IPS DF 4.7 (cell line): ENCODE measurements around the gene PTGDS.

Experiments
- DNase-seq: peaks from one replicate; pipeline ENCODE4 v3.0.0-alpha.2; 2013; ENCODE audit warnings: low spot score; ENCODE audit errors: extremely low read depth

Gene PTGDS

DNA sequence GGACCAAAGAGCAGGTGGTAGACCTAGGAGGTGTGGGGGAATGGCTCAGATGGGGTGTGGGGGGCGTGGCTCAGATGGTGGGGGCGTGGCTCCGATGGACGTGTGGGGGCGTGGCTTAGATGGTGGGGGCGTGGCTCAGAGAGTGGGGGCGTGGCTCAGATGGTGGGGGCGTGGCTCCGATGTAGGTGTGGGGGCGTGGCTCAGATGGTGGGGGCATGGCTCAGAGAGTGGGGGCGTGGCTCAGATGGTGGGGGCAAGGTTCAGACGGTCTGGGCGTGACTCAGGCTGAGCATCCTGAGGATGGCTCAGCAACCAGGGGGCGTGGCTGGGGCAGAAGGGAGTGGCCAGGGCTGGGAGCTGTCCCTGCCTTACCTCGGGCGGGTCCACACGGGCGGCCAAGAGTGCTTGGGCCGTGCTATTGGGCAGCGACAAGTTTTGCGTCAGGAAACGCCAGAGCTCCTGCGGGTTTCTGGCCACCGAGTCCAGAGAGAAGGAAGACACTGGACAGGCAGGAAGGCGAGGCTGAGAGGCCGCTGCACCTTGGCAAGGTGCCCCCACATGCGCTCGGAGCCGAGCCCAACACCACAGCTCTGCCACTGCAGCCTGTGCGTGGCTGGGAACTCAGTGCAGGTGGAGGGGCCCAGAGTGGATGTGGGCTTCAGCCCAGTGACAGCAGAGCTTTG lies 44.8 kb downstream of the PTGDS start:
- DNase-seq, result no peak

- DNase-seq, result no peak
These were observed 45.3 kb downstream of the PTGDS start for GRCh38 chr9:137022662-137023008.

DNA sequence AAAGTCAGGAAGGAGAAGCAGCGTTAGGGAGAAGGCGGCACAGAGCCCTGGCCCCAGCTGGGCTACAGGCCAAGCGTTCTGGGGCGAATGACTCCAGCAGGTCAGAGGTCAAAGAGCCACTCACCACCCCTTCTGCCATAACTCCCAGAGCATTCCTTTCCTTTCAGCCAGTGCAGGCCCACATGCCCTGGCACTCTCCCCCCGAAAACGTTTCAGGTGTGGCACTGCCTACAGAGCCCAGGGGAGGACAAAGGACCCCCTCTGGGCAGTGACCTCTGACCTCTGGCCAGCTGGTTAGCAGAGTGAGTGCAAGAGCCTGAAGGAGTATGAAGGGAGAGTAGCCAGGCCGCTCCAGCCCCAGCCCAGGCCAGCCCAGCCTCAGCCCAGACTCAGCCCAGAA lies 45.9 kb downstream of the PTGDS start:
- no peak for DNase-seq

DNA sequence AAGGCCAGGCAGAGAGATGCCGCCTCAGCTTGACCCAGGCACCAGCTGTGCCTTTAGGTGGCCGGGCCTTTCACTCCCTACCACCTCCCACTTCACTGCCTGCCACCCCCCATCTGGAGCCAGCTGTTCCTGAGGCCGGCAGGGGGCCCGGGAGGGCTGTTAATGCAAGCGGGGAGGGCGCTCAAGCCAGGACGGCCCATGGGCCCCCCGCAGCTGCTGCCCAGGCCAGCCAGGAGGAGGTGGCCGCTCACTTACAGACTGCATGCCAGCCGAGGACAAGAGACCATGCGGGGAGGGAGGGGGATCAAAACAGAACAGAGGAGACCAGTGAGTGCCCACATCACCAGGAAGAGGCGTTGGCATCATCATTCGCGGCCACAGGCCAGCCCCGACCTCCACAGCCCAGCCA lies 46.3 kb downstream of the PTGDS start:
- DNase-seq, result no peak

DNA sequence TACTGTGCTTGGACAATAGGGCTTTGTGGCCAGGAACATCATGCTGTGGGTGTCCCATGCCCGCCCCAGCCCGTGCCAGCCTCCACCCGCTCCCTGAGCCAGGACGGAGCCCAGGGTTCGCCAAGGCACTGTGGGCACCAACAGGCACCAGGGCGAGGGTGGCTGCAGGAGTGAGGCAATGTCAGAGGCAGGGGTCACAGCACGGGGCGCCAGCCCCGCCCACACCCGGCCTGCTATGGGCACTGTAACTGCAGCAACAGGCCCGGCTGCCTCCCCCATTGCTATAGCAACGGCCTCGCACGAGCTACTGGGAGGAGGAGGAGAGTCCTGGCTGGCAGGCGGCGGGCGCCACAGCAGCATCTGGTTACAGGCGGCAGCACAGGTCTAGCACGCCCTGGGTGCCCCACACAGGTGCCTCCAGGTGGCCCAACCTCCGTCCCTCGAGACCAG lies 48.2 kb downstream of the PTGDS start:
- no peak for DNase-seq

DNA sequence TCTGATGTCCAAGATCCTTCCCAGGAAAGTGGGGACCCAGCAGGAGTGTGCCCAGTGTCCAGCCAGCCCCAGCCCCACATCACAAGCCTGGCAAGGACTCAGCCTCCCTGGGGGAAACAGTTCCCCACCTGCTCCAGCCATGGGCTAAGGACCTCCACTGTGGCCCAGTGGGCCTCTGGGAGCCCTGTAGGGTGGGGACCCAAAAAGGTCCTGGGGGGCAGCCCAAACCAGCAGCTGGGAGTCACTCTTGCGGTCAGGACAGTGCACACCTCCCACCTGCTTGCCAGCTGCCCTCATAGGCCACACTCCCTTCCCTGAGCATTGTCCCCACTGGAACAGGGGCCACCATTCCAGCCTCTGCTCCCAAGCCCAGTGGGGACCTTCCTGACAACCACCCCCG lies 49.1 kb downstream of the PTGDS start:
- no peak for DNase-seq

- no peak for DNase-seq
These were observed 49.5 kb downstream of the PTGDS start for GRCh38 chr9:137026828-137027227.

DNA sequence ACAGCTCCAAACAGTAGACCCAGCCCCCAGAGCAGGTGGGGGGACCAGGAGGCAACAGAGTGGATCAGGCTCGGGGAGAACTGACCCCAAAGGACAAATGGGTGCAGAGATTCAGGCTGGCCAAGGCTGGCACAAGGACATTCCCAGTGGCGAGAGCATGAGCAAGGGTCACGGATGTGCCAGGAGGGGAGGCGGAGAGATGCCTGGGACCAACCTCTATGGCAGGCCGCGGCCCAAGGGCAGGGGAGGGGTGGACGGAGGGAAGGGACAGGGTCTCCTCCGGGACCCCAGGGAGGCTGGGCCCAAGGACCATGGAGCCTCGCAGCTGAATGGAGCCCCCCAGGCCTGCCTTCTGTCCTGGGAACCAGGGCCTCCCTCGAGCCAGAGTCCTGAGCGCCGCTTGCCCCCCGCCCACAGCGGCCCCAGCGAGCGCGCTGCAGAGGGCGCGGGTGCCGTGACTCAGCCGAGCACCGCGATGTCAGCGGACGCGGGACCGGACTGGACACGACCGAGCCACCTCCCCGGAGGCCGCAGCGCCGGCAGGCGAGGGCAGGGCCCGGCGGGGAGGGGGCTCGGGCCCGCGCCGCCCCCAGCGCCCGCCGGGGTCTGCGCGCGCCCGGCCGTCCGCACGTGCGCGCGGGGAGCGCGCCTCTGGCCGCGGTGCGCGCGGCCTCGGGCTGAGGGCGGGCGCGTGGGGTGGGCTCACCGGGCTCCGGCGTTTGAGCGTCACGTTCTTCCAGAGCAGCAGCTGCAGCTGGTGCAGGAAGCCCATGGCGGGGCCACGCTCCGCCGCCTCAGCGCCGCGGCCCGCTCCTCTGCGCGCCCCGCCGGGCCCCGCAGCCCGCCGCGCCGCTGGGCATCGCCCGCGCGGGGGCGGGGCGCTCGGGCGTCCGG lies 50.3 kb downstream of the PTGDS start, which contains the start of gene ABCA2:
Gene ABCA2 (minus strand): TSS at position 869 of the 894 bp plus-strand sequence. CDS start 97 bp downstream, at position 772.
- no peak for DNase-seq

- DNase-seq, result no peak
These were observed 51.2 kb downstream of the PTGDS start for GRCh38 chr9:137028263-137029057.

GRCh38 chr9:137029058-137029936 lies 52.0 kb downstream of the PTGDS start:
- DNase-seq, result no peak

DNA sequence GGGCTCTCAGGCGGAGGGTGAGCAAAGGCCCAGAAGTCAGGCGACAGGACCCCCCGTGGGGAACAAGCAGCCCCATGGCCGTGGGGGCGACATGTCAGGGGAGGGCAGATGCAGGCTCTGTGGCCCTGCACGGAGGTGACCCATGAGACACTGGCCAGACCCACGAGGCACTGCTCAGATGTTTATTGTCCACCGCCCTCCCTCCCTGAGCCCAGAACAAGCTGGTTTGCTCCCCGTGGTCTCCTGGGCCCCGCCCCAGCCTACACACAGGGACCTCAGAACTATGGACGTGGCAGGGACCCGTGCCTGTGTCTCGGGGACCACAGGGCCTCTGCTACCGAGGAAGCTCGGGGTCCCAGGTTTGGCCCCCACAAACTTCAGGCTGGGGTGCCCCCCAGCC lies 52.7 kb downstream of the PTGDS start:
- DNase-seq, result no peak

GRCh38 chr9:137030538-137031527 lies 53.5 kb downstream of the PTGDS start:
- no peak for DNase-seq
